Mucosa of gallbladder (tissue), 1 donor: ENCODE measurements around the gene PCDHGB5. TPM values are rescaled to one million over a fixed set of nuclear protein-coding genes. Genes with fewer than 3 reads are reported as not detected.
"Not testable (repeated sequence)": the region's sequence is repeated elsewhere in the genome, so short reads cannot be mapped to it uniquely, and the experiment has no call there.

Experiments used
- DNase-seq: peaks from one replicate; pipeline ENCODE4 v3.0.0-alpha.2; 2020; ENCODE audit warnings: low spot score
- total RNA-seq: library from RNA; stranded (reverse); gene quantifications from one replicate; pipeline ENCODE4 v1.2.1, GENCODE V29; 2021
- donor health status: DM: no; HTN: no; CAD: no.

PCDHGB5 gene
- total RNA-seq, 1 donor from 2014 or later: 12.4 TPM

GRCh38 chr5:141375444-141376155 lies 22.1 kb upstream of the PCDHGB5 start:
- DNase-seq: not testable (repeated sequence)

DNA sequence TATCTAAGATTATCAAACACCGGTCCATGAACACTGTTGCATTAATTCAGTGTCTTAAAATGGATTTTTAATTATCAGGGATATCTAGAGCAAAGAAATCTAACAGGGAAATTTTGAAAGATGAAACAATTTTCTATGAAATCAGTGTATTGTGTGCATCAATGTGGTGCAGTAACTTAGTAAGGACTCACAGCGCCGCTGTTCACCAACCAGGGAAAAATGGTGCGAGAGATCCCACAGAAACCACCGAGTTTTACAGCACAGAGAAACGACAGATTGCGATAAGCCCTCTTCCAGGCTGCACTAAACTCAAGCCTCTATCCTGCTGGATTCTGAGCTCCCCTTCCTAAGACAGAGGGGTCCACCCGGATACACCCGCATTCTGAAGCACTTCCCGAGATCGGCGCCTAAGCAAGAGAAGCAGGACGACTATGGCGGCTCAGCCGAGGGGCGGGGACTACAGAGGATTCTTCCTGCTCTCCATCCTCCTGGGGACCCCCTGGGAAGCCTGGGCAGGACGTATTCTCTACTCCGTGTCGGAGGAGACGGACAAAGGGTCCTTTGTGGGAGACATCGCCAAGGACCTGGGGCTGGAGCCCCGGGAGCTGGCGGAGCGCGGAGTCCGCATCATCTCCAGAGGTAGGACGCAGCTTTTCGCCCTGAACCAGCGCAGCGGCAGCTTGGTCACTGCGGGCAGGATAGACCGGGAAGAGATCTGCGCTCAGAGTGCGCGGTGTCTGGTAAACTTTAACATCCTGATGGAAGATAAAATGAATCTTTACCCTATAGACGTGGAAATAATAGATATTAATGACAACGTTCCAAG lies 15.1 kb upstream of the PCDHGB5 start, which contains the start of gene PCDHGA7:
Gene PCDHGA7 (plus strand): TSS at position 274 of the 826 bp plus-strand sequence. CDS start 158 bp downstream, at position 432.
- no peak for DNase-seq

GRCh38 chr5:141383345-141383744 lies 14.4 kb upstream of the PCDHGB5 start:
- no peak for DNase-seq

- DNase-seq: no peak
These were observed 13.1 kb upstream of the PCDHGB5 start for GRCh38 chr5:141384471-141385267.

DNA sequence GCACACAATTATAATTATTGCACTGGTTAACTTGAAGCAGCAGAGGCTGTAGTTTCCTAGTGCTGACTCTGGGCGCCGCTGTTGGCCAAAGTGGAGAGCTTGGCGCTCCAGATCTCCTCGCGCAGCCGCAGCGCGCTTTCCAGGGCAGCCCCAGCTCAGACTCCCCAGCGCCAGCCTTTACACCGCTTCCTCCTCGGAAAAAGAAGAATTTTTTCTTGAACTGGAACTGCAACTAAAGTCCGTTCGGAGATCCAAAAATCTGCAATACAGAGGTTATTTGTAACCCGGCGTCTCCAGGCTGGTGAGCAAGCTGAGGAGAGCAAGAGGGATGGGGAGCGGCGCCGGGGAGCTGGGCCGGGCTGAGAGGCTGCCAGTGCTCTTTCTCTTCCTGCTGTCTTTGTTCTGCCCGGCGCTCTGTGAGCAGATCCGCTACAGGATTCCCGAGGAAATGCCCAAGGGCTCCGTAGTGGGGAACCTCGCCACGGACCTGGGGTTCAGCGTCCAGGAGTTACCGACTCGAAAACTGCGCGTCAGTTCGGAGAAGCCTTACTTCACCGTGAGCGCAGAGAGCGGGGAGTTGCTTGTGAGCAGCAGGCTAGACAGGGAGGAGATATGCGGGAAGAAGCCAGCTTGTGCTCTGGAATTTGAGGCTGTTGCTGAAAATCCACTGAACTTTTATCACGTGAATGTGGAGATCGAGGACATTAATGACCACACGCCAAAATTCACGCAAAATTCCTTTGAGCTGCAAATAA lies 10.0 kb upstream of the PCDHGB5 start, which contains the start of gene PCDHGB4:
Gene PCDHGB4 (plus strand): TSS at position 142 of the 755 bp plus-strand sequence. CDS start 187 bp downstream, at position 329.
- DNase-seq: not testable (repeated sequence)

- DNase-seq: no peak
These were observed 9.1 kb upstream of the PCDHGB5 start for GRCh38 chr5:141388661-141389060.

GRCh38 chr5:141389153-141390042 lies 8.3 kb upstream of the PCDHGB5 start:
- DNase-seq: no peak

DNA sequence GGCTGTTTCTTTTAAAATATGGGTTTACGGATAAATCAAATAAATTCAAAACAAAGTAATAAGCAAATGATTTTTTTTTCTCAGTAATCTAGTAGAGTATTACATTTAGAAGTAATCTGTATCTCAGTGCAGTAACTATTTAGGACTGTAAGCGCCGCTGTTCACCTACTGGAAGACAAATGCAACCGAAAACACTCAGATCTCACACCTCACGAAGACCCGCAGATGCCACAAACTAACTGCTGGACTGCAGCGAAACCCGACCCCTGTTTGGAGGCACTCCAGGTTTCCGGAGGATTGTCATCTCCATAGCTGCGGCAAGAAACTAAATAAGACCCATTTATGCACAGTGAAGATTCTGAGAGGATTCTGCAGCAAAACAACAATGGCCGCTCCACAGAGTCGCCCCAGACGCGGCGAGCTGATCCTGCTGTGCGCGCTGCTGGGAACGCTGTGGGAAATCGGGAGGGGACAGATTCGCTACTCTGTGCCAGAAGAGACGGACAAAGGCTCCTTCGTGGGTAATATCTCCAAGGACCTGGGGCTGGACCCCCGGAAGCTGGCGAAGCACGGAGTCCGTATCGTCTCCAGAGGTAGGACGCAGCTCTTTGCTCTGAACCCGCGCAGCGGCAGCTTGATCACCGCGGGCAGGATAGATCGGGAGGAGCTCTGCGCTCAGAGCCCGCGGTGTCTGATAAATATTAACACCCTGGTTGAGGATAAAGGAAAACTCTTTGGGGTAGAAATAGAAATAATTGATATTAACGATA lies 5.1 kb upstream of the PCDHGB5 start, which contains the start of gene PCDHGA8:
Gene PCDHGA8 (plus strand): TSS at position 205 of the 770 bp plus-strand sequence. CDS start 181 bp downstream, at position 386.
- no peak for DNase-seq

DNA sequence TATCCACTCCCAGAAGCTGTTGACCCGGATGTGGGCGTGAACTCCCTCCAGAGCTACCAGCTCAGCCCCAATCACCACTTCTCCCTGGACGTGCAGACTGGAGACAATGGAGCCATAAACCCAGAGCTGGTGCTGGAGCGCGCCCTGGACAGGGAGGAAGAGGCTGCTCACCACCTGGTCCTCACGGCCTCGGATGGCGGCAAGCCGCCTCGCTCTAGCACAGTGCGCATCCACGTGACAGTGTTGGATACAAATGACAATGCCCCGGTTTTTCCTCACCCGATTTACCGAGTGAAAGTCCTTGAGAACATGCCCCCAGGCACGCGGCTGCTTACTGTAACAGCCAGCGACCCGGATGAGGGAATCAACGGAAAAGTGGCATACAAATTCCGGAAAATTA lies 4.5 kb upstream of the PCDHGB5 start:
- DNase-seq: no peak

DNA sequence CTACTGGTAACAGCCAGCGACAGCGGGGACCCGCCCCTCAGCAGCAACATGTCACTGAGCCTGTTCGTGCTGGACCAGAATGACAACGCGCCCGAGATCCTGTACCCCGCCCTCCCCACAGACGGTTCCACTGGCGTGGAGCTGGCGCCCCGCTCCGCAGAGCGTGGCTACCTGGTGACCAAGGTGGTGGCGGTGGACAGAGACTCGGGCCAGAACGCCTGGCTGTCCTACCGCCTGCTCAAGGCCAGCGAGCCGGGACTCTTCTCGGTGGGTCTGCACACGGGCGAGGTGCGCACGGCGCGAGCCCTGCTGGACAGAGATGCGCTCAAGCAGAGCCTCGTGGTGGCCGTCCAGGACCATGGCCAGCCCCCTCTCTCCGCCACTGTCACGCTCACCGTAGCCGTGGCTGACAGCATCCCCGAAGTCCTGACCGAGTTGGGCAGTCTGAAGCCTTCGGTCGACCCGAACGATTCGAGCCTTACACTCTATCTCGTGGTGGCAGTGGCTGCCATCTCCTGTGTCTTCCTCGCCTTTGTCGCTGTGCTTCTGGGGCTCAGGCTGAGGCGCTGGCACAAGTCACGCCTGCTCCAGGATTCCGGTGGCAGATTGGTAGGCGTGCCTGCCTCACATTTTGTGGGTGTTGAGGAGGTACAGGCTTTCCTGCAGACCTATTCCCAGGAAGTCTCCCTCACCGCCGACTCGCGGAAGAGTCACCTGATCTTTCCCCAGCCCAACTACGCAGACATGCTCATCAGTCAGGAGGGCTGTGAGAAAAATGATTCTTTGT lies 3.2 kb upstream of the PCDHGB5 start:
- not testable (repeated sequence) for DNase-seq

DNA sequence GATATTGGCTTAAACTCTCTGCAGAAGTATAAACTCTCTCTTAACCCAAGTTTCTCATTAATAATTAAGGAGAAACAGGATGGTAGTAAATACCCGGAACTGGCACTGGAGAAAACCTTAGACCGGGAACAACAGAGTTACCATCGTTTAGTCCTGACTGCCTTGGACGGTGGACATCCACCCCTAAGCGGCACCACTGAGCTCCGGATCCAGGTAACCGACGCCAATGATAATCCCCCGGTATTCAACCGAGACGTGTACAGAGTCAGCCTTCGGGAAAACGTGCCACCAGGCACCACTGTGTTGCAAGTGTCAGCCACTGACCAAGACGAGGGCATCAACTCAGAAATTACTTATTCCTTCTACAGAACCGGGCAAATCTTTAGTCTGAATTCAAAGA lies 861 bp downstream of the PCDHGB5 start:
- DNase-seq: no peak

GRCh38 chr5:141399555-141400258 lies 2.0 kb downstream of the PCDHGB5 start:
- no peak for DNase-seq

DNA sequence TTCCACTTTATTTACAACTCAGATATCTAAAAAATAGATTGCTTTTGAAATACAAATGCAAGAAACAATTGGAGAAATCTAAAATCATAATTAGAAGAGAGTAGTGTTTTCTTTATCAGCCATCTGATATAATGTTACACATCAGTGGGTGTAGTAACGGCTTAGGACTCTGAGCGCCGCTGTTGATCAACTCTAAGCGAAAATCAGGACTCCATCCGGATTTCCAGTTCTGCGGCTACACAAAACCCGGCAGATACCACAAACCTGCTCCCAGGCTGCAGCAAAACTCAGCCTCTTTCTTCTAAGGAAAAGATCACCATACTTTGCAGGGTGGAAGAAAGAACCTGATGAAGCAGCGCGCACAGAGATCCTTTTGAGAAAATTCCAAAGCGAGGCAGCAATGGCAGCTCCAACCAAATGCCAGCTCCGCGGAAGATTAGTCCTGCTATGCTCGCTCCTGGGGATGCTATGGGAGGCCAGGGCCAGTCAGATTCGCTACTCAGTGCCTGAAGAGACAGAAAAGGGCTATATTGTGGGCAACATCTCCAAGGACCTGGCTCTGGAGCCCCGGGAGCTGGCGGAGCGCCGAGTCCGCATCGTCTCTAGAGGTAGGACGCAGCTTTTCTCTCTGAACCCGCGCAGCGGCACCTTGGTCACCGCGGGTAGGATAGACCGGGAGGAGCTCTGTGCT lies 5.0 kb downstream of the PCDHGB5 start, which contains the start of gene PCDHGA9:
Gene PCDHGA9 (plus strand): TSS at position 226 of the 691 bp plus-strand sequence. CDS start 175 bp downstream, at position 401.
- DNase-seq: no peak

DNA sequence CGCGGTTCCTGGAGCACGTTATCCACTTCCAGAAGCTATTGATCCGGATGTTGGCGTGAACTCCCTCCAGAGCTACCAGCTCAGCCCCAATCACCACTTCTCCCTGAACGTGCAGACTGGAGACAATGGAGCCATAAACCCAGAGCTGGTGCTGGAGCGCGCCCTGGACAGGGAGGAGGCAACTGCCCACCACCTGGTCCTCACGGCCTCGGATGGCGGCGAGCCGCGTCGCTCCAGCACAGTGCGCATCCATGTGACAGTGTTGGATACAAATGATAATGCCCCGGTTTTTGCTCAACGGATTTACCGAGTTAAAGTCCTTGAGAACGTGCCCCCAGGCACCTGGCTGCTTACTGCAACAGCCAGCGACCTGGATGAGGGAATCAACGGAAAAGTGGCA lies 5.6 kb downstream of the PCDHGB5 start:
- no peak for DNase-seq

GRCh38 chr5:141407790-141408505 lies 10.2 kb downstream of the PCDHGB5 start, which contains the start of gene PCDHGB6:
Gene PCDHGB6, plus strand, starts transcription at chr5:141408021. Its CDS starts 182 bp downstream, at chr5:141408203.
- DNase-seq: not testable (repeated sequence)
